Skeletal muscle satellite cell (primary cell): ENCODE results near the gene ASB11.

Experiments
- H3K27me3 ChIP-seq: 2 replicates; pipeline ENCODE4 v1.7.0; 2013; ENCODE audit warnings: low read length; ENCODE audit not compliant: control insufficient read depth, insufficient read depth
- H3K36me3 ChIP-seq: 2 replicates; pipeline ENCODE4 v1.7.0; 2013; ENCODE audit warnings: mild to moderate bottlenecking, control low read depth, low read length; ENCODE audit not compliant: insufficient read depth
- H3K4me1 ChIP-seq: 2 replicates; pipeline ENCODE4 v1.7.0; 2013; ENCODE audit warnings: low read length; ENCODE audit not compliant: control insufficient read depth, insufficient read depth
- H3K4me2 ChIP-seq: 2 replicates; pipeline ENCODE4 v1.7.0; 2013; ENCODE audit warnings: mild to moderate bottlenecking, low read length
- H3K4me3 ChIP-seq: 2 replicates; pipeline ENCODE4 v1.7.0; 2013; ENCODE audit warnings: low read length
- H3K9ac ChIP-seq: 2 replicates; pipeline ENCODE4 v1.7.0; 2013; ENCODE audit warnings: mild to moderate bottlenecking, low read depth, low read length, moderate library complexity
- H3K9me3 ChIP-seq: replicated peaks from 2 replicates; pipeline ENCODE4 v1.7.0; 2013; ENCODE audit warnings: mild to moderate bottlenecking, control low read depth, low read length

Gene ASB11

GRCh38 chrX:15269618-15270521, 45.6 kb downstream of the ASB11 start, which contains the start of gene ASB9:
ASB9 (minus strand) TSS chrX:15270083; CDS start chrX:15269874, 209 bp downstream.
- Histone ChIP-seq H3K27me3 (no peaks in the 10 kb centered on the region), H3K4me2 (no peak within 1 kb of the TSS), H3K9ac (no peak within 1 kb of the TSS), H3K4me1 (no peaks in the 10 kb centered on the region), H3K9me3 (no peaks in the 10 kb centered on the region), H3K4me3 (no peak within 1 kb of the TSS), H3K36me3 (no peaks in the 10 kb centered on the region)

GRCh38 chrX:15269120-15269519, 46.3 kb downstream of the ASB11 start:
- no peak overlapping the region for H3K4me3 ChIP-seq
- no peak overlapping the region for H3K9ac ChIP-seq
- no peaks in the 10 kb centered on the region for H3K4me1 ChIP-seq

GRCh38 chrX:15254852-15255251, 60.6 kb downstream of the ASB11 start:
- no peak overlapping the region for H3K9ac ChIP-seq
- H3K36me3 ChIP-seq, result no peaks in the 10 kb centered on the region
- no peaks in the 10 kb centered on the region for H3K4me1 ChIP-seq
- no peaks in the 10 kb centered on the region for H3K27me3 ChIP-seq
- H3K4me2 ChIP-seq, result no peak overlapping the region
- no peak overlapping the region for H3K4me3 ChIP-seq
- H3K9me3 ChIP-seq, result no peaks in the 10 kb centered on the region

More at GRCh38 chrX:15269120-15269519, 46.3 kb downstream of the ASB11 start:
- no peaks in the 10 kb centered on the region for H3K27me3 ChIP-seq
- no peaks in the 10 kb centered on the region for H3K36me3 ChIP-seq
- no peak overlapping the region for H3K4me2 ChIP-seq
- no peaks in the 10 kb centered on the region for H3K9me3 ChIP-seq

GRCh38 chrX:15245896-15246295, 69.5 kb downstream of the ASB11 start:
- Histone ChIP-seq H3K27me3 (no peaks in the 10 kb centered on the region), H3K9ac (no peak overlapping the region), H3K4me3 (no peak overlapping the region), H3K4me2 (no peak overlapping the region), H3K4me1 (no peaks in the 10 kb centered on the region), H3K9me3 (no peaks in the 10 kb centered on the region), H3K36me3 (no peaks in the 10 kb centered on the region)

GRCh38 chrX:15244421-15244820, 71.0 kb downstream of the ASB11 start:
- Histone ChIP-seq H3K9ac (no peak overlapping the region), H3K36me3 (no peaks in the 10 kb centered on the region), H3K4me2 (no peak overlapping the region), H3K4me1 (no peaks in the 10 kb centered on the region), H3K4me3 (no peak overlapping the region), H3K9me3 (no peaks in the 10 kb centered on the region), H3K27me3 (no peaks in the 10 kb centered on the region)

- H3K4me3 ChIP-seq, result no peak overlapping the region
- no peak overlapping the region for H3K4me2 ChIP-seq
- H3K27me3 ChIP-seq, result no peaks in the 10 kb centered on the region
- no peaks in the 10 kb centered on the region for H3K9me3 ChIP-seq
- no peaks in the 10 kb centered on the region for H3K4me1 ChIP-seq
- H3K36me3 ChIP-seq, result no peaks in the 10 kb centered on the region
- H3K9ac ChIP-seq, result no peak overlapping the region
Observed at GRCh38 chrX:15242899-15243555, 72.4 kb downstream of the ASB11 start.

- Histone ChIP-seq H3K9me3 (no peaks in the 10 kb centered on the region), H3K36me3 (no peaks in the 10 kb centered on the region), H3K4me3 (no peak overlapping the region), H3K9ac (no peak overlapping the region), H3K27me3 (no peaks in the 10 kb centered on the region), H3K4me2 (no peak overlapping the region), H3K4me1 (no peaks in the 10 kb centered on the region)
Observed at GRCh38 chrX:15241301-15241700, 74.1 kb downstream of the ASB11 start.

- Histone ChIP-seq H3K9ac (no peak overlapping the region), H3K27me3 (no peaks in the 10 kb centered on the region), H3K9me3 (no peaks in the 10 kb centered on the region), H3K4me2 (no peak overlapping the region), H3K36me3 (no peaks in the 10 kb centered on the region), H3K4me3 (no peak overlapping the region), H3K4me1 (no peaks in the 10 kb centered on the region)
Observed at GRCh38 chrX:15240414-15240813, 75.0 kb downstream of the ASB11 start.

- no peaks in the 10 kb centered on the region for H3K4me1 ChIP-seq
- H3K4me2 ChIP-seq, result no peak overlapping the region
- no peak overlapping the region for H3K9ac ChIP-seq
Observed at GRCh38 chrX:15236146-15236545, 79.3 kb downstream of the ASB11 start.

GRCh38 chrX:15235001-15235400, 80.4 kb downstream of the ASB11 start:
- Histone ChIP-seq H3K4me3 (no peak overlapping the region), H3K4me1 (no peaks in the 10 kb centered on the region), H3K36me3 (no peaks in the 10 kb centered on the region), H3K27me3 (no peaks in the 10 kb centered on the region), H3K4me2 (no peak overlapping the region), H3K9ac (no peak overlapping the region), H3K9me3 (no peaks in the 10 kb centered on the region)

More at GRCh38 chrX:15236146-15236545, 79.3 kb downstream of the ASB11 start:
- Histone ChIP-seq H3K27me3 (no peaks in the 10 kb centered on the region), H3K4me3 (no peak overlapping the region), H3K9me3 (no peaks in the 10 kb centered on the region), H3K36me3 (no peaks in the 10 kb centered on the region)

GRCh38 chrX:15233416-15234015, 81.9 kb downstream of the ASB11 start:
- H3K27me3 ChIP-seq, result no peaks in the 10 kb centered on the region
- no peaks in the 10 kb centered on the region for H3K4me1 ChIP-seq
- no peak overlapping the region for H3K4me3 ChIP-seq
- H3K36me3 ChIP-seq, result no peaks in the 10 kb centered on the region
- H3K4me2 ChIP-seq, result no peak overlapping the region
- no peak overlapping the region for H3K9ac ChIP-seq
- no peaks in the 10 kb centered on the region for H3K9me3 ChIP-seq
